HL-60/S4 treated with retinoic acid at 250 ng/mL for 4 days and 3 days (cell line): ENCODE measurements around the gene KRT16.
"Not testable (repeated sequence)": the region's sequence is repeated elsewhere in the genome, so short reads cannot be mapped to it uniquely, and the experiment has no call there.

Experiments
- in situ Hi-C: fragments of 300-500 bp; cut with MboI; formaldehyde crosslinking; loops from 2 replicates; pipeline ENCODE4 v1.7.0; 2022; ENCODE audit warnings: low sequenced_read_pairs

The KRT16 gene

DNA sequence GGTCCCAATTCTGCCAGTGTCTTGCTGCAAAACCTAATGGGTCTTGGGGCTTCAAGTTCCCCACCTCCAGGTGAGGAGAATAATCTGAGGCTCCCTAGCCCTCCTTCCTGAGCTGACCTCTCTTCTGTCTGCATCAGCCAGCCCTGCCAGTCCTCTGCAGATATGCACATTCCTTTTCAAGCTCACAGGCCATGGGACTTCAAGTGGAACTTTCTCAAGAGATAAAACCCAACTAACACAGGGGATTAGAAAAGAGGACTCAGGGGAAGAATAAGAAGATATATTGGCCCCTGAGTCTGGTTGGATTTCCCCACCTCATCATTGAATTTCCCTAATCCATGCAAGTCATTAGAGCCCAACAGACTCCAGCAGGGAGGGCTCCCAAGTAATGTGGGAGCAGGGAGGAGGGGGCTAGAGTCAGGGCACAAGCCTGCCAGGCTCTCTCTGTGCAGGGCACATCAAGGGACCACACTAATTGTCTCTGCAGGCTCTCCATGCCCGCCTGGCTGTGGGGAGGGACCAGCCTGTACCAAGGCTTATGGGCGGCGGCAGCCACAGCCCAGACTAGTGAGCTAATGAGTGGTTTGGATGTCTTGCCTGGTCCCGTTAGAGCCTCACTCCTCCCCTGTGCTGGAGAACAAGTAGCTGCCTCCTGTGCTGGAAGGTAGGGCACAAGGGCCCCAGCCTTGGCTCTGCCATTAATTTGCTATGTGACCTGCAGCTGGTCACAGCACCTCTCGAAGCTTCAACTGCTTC, 27.1 kb downstream of the KRT16 start:
- in situ Hi-C loops, result no loop called here

DNA sequence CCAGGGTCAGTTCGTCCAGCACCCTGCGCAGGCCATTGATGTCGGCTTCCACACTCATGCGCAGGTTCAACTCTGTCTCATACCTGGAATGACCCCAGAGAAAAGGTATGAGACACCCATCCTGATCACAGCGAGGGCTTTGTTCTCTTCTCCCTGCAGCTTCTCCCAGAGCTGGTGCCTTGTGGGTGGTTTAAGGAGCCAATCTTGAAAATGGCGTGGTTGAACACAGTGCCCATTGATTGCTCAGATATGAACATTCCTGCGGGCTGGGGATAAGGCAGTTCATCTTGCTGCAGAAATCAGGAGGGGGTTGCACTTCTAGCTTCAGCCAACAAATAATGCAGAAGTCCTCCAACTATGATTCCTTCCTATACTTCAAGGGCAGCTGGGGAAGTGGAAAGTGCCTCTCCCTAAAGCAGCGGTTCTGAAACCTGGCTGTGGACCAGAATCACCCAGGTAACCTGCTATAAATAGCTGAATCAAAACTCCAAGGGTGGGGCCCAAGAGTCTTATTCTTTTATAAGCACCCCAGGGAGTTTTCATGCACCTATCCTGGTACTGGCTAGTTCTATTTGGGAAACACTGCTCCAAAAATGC, 28.1 kb downstream of the KRT16 start:
- in situ Hi-C loops, result not testable (repeated sequence)

DNA sequence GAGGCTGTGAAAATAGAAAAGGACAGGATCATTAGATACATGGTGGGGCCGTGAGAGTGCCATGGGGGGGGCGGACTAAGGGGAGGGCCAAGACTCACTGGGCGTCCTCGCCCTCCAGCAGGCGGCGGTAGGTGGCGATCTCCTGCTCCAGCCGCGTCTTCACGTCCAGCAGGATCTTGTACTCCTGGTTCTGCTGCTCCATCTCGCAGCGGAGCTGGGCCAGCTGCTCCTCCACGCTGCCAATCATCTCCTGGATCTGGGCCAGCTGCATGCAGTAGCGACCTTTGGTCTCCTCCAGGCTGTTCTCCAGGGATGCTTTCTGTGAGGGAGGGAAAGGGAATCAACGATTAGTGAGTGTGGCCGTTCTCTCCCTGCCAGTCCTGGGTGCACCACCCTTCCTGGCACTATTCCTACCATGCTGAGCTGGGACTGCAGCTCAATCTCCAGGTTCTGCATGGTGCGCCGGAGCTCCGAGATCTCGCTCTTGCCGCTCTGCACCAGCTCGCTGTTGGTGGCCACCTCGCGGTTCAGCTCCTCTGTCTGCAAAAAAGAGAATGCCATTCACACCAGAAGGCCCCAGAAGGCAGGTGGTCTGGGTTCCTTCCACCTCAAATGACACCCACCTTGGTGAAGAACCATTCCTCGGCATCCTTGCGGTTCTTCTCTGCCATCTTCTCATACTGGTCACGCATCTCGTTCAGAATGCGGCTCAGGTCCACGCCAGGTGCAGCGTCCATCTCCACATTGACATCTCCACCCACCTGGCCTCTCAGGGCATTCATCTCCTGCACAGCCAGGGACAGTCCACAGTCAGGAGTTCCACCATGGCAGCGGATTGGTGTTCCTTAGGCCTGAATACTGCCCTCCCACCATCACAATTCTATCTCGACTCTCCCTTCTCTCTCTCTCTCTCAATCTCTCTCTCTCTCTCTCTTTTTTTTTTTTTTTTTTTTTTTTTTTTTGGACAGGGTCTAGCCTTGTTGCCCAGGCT, 29.1 kb downstream of the KRT16 start:
- in situ Hi-C loops, result no loop called here

DNA sequence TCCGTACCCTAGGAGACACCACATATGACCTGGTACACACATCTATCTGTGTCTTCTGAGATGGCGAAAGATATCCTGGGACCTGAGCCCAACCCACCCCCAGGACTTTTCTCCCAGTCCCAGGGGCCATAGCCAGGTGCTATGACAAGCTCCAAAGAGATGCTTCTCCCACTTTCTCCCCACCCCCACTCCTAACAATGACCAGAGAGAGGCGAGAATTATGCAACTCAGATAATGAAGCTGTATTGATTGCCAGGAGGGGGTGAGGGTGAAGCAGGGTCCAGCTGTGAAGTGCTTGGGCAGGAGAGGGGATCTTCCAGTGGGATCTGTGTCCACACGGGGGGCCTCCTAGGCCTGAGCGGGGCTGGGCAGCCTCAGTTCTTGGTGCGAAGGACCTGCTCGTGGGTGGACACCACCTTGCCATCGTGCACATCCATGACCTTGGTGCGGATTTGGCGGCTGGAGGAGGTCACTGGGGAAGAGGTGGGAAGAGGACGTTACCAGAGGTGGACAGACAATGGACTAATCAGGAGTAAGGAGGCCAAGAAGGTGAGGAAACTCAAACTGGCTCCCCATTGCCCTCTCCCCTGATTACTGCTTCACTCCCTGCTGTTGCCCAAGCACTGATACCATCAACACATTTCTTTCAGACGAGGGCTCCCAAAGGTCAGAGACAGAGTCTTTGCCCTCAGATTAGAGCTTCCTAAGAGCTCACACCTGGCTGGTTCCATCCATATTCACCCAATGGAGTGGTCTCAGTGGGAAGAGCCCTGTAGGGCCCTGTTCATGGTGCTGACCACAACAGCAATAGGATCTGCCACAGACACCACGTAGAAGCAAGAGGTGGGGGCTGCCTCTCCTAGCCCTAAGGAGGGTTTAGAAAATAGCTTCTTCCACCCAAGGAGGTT, 30.3 kb downstream of the KRT16 start:
- in situ Hi-C loops, result not testable (repeated sequence)

DNA sequence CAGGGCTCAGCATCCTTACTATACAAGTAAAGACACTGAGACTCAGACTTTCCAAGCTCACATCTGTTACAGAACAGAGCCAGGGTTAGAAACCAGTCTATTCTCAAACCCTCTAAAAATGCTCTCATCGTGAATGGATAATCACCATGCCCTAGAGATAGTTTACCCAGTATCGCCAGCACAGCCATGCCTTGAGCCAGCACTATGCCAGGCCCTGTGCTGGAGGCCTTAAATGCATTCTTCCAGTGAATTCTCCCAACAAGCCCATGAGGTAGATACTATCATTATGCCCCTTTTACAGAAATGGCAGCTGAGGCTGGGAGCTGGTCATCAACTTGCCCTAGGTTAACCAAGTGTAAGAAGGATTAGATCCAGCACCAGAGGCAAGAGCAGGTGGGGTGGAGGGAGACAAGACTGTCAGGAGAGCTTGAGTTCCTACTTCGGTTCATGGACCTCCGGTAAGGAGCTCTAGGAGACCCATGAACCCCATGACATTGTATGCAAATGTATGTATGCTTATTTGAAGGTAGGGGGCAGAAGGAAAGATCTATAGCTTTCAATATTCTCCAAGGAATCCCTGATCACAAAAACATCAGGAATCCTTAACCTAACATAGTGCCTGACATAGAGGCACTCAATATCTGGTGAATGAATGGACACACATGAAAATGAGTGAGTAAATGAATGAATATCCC, 31.1 kb downstream of the KRT16 start:
- in situ Hi-C loops, result no loop called here

DNA sequence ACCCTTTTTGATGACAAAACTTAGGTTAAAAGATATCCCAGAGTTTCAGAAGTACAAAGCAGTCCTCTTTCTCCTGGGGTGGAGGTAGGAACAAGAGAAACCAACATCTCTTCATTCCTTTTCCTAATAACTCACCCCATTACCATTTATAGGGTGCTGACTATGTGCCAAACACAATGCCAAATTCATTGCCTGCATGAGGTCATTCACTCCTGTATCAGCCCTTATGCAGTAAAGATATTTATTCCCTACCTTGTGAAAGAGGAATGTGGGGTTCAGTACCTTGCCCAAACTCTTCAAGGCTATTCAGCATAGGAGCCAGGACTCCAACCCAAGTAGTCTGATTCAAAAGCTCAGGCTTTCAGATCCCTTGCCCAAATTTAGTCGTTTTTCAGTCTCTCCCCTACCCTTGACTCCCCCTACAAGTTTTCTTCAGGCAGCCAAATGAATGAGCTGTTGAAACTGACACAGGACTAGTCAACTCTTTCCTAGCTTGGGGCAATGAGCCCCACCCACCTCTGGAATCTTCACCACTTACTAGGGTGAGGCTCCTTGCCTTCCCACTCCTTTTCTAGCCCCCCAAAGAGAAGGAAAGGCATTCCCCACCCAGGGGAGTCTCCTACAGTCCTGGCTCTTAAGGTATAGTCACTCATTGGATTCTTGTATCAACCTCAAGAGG, 31.7 kb downstream of the KRT16 start:
- in situ Hi-C loops, result no loop called here

DNA sequence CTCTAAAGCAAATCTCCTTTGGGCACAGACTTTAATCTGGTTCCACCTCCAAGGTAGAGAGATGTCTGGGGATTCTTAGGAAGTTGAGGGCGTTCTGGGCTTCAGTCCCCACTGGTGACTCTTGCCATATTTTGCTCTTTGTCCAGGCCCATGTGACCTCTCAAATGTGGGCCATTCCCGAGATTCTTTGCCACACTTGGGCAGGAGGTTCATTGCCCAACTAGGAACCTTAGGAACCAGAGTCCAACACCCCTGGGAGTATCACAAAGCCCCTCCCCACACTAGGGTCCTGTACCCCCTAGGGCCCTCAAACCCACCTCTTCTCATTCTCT, 32.4 kb downstream of the KRT16 start:
- in situ Hi-C loops, result no loop called here

DNA sequence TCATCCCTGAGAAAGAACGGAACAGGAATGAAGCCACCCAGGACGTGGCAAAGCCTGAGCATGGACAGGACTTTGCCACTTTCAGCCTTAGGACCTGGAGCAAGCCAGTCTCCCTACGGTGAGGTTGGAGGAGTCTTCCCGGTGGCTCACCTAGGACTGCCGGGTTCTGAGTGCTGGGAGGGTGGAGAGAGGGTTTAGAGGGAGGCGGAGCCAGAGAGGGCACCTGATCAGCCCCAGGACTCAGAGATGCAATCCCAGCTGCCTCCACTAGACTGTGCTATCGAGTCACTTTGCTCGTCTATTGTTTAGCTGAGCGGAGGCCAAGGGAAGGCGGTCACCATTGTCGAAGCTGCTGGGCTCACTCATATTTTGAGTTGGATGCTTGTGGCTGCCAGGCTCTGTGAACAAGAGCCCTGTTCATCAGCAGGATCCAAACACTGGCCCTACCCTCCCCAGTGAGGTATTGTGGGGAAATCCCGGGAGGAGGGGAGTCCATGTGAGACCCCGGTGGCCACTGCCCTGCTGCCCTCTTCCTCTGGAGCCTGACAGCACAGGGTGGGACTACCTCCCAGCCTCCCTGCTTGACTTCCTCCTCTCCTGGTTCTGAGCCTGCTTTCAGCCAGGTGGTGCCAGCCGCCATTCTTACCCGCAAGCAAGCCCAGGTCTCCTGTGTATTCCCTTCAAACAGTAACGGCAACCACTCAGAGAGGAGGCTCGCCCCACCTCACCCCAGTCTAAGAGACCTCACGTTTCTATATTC, 32.9 kb downstream of the KRT16 start:
- in situ Hi-C loops, result no loop called here

DNA sequence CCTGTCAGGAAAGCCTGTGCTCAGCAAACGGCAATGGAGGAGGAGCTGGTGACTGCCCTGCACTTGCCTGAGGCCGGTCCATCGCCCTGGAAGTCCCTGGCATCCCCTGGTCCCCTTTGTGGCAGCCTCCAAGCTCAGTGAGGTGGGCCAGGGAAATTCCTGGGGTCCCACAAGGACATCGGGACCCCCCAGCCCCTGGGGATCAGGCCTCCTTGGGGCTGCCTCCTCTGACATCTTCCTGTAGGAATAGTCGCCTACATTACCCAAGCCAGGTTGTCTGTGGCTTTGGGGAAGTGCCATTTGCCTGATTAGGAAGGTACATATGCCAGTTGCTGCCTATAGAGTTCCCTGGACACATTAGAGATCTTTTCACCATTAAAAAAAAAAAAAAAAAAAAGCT, 33.6 kb downstream of the KRT16 start:
- in situ Hi-C loops, result no loop called here

DNA sequence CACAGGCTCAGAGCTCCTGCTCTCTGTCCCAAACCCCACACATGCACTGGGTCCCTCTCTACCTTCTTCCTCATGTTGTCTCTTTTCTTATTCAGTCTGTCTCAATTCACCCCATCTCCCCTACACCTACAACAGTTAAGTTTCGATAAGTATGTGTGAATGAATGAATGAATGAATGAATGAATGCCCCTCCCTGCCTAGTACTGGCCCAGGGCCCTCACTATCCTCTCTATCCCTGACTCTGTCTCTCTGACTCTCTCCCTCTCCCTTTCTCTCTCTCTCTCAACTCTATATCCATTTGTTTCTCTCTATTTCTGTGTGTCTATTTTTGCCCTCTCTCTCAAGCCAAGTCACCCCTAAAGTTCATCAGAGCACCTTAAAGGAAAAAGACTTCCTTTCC, 34.0 kb downstream of the KRT16 start:
- in situ Hi-C loops, result no loop called here

DNA sequence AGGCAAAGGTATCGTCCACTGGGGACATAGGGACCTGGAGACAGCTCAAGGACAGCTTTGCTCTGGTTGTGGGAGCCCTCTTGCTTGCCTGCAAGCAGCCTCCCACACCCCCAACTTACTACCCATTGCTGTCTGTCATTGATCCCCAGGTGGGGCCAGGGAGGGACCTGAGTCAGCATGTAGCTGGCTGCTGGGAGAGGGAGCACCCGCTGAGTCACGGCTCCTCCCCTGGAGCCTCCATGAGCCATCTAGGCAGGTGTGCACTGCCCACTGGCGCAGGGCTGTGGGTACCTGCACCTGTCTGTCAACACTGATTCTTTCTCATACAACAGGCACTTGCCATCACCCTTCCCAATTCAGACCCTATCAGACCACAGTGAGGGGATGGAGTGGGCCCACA, 35.8 kb downstream of the KRT16 start:
- in situ Hi-C loops, result not testable (repeated sequence)

DNA sequence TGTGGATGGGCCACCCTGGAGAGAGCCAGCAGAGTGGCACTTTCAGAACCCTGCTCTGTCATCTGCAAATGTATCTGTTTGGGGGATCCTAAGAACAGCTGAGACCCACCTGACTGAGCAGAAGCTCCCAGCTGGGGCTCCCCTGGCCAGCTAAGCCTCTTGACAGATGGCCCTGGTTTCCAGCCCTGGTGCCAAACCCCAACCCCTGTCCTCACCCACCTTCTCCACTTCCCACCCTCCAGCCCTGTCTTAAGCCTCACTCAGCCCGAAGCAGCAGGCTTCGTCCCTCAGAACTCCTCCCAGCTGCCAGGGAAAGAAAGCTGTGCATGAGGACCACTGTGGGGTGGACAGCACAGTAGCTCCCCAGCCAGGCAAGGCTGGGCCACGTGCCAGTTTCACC, 37.2 kb downstream of the KRT16 start:
- in situ Hi-C loops, result no loop called here

DNA sequence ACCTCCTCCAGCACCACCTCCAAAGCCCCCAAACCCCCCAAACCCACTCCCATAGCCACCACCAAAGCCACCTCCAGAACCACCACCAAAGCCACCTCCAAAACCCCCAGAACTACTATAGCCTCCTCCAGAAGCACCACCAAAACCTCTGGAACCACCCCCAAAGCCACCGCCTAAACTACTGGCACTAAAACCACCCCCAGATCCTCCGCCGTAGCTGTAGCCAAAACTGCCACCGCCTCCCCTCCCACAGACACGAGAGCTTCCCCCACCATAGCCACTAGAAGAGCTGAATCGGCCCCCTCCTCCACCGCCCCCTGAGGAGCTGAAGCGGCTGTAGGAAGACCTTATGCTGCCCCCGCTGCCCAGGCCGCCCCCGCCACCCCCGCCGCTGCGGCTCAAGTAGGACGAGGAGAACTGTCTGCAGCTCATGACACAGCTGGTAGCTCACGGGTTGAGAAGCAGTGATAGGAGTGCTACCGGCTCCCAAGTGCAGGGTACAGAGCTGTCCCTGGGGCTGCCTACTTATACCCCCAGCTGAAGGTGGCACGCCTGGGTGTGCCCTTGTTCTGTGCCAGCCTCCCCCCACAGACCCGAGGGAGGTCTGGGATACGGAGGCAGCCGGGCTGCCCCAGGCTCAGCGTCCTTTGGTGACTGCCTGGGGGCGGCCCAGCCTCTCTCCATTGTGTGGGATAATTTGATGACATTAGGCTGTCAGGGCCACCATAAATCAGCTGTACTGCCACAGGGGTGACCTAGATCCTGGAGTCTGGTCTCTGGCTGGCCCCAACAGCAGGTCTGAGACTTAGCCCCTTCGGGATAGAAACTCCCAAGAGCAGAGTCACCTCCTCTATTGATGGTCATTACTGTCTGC, 40.8 kb downstream of the KRT16 start, which contains the start of gene KRT9:
Gene KRT9, minus strand, starts transcription at position 499 of the 874 bp plus-strand sequence. Its CDS starts 67 bp downstream, at position 432.
- in situ Hi-C loops, result no loop called here

DNA sequence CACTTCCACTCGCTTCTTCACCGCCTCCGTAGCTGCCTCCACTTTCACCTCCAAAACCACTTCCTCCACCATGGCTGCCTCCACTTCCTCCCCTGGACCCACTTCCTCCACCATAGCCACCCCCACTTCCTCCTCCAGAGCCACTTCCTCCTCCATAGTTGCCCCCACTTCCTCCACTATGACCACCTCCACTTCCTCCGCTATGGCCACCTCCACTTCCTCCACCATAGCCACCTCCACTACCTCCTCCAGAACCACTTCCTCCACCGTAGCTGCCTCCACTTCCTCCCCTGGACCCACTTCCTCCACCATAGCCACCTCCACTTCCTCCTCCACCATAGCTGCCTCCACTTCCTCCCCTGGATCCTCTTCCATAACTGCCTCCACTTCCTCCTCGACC, 45.2 kb downstream of the KRT16 start:
- in situ Hi-C loops, result no loop called here

DNA sequence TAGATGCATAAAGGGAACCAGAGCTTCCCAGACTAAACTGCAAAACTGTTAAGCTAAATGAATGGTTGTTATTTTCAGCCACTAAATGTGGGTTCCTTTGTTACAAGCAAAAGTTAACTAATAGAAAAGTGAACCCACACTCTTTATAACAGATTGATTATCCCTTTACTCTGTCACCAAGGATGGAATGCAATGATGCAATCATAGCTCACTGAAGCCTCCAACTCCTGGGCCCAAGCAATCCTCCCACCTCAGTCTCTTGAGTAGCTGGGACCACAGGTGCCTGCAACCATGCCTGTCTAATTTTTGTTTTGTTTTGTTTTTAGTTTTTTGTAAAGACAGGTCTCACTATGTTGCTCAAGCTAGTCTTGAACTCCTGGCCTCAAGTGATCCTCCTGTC, 47.2 kb downstream of the KRT16 start:
- in situ Hi-C loops, result no loop called here

DNA sequence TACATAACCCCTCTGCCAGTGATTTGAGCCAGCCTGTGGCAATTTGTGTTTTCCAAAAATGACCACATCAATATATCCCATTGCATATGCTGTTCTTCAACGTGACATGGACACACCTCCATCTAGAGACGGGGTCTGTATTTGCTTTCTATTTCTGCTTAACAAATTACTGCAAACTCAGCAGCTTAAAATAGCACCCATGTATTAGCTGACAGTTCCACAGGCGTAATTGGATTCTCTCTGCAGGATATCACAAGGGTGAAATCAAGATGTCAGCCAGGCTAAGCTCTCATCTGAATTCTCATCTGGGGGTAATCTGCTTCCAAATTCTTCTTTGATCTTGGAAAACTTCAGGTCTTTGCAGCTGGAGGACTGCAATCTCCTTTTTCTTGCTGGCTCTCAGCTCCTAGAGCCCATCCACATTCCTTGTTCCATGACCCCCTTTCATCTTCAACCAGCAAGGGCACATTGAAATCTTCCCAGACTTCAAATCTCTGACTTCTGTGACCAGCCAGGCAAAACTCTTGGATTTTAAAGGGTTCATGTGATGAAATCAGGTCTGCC, 48.9 kb downstream of the KRT16 start:
- in situ Hi-C loops, result no loop called here

DNA sequence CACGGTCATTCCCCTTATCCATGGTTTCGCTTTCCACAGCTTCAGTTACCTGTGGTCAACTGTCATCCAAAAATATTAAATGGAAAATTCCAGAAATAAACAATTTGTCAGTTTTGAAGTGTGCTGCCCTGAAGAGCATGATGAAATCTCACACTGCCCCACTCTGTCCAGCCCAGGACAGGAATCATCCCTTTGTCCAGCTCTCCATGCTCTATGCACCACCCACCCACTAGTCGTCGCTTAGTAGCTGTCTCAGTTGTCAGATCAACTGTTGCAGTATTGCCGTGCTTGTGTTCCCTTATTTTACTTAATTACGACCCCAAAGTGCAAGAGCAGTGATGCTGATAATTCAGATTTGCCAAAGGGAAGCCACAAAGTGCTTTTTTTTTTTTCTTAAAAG, 51.0 kb downstream of the KRT16 start:
- in situ Hi-C loops, result no loop called here
